OCI-LY1 (cell line): ENCODE data around the gene TSC22D1.

ENCODE experiments used
- H2AFZ ChIP-seq: fragments of 200-600 bp; sonication (generic), shearing (Covaris generic); 2 replicates; pipeline ENCODE4 v1.6.0; 2014; ENCODE audit warnings: antibody characterized with exemption, mild to moderate bottlenecking, low read length
- H3F3A ChIP-seq: fragments of 200-600 bp; sonication (generic), shearing (Covaris generic); 2 replicates; pipeline ENCODE4 v1.6.0; 2014; ENCODE audit warnings: mild to moderate bottlenecking, antibody characterized with exemption, low read length, moderate library complexity; ENCODE audit not compliant: insufficient read depth
- H3K27ac ChIP-seq: fragments of 200-600 bp; sonication (generic); 2 replicates; pipeline ENCODE4 v1.5.1; 2014; ENCODE audit warnings: low read length, mixed run types, mild to moderate bottlenecking, low read depth; ENCODE audit not compliant: poor library complexity, severe bottlenecking
- H3K27me3 ChIP-seq: fragments of 200-600 bp; sonication (generic); 2 replicates; pipeline ENCODE4 v1.6.0; 2014; ENCODE audit warnings: antibody characterized with exemption, mild to moderate bottlenecking, low read length, moderate library complexity; ENCODE audit not compliant: insufficient read depth
- H3K36me3 ChIP-seq: fragments of 200-600 bp; sonication (generic); 2 replicates; pipeline ENCODE4 v1.6.1; 2014; ENCODE audit warnings: mild to moderate bottlenecking, antibody characterized with exemption, low read length, moderate library complexity, mixed read lengths; ENCODE audit not compliant: insufficient read depth
- H3K4me1 ChIP-seq: fragments of 200-600 bp; sonication (generic); 2 replicates; pipeline ENCODE4 v1.5.1; 2014; ENCODE audit warnings: mild to moderate bottlenecking, low read length, moderate library complexity; ENCODE audit not compliant: insufficient read depth, severe bottlenecking
- H3K4me2 ChIP-seq: fragments of 200-600 bp; sonication (generic), shearing (Covaris generic); 2 replicates; pipeline ENCODE4 v1.6.1; 2014; ENCODE audit warnings: low read length
- H3K4me3 ChIP-seq: fragments of 200-600 bp; sonication (generic); 2 replicates; pipeline ENCODE4 v1.5.1; 2014; ENCODE audit warnings: low read length, low read depth, mild to moderate bottlenecking, mixed read lengths; ENCODE audit not compliant: poor library complexity, severe bottlenecking
- H3K79me2 ChIP-seq: fragments of 200-600 bp; shearing (Covaris generic); 2 replicates; pipeline ENCODE4 v1.6.1; 2016; ENCODE audit warnings: mixed run types, low read length, mixed read lengths; ENCODE audit not compliant: insufficient read depth
- H3K9ac ChIP-seq: fragments of 200-600 bp; sonication (generic), shearing (Covaris generic); 2 replicates; pipeline ENCODE4 v1.6.1; 2014; ENCODE audit warnings: mild to moderate bottlenecking, low read length, mixed read lengths
- H3K9me2 ChIP-seq: fragments of 200-600 bp; sonication (generic), shearing (Covaris generic); 2 replicates; pipeline ENCODE4 v1.6.1; 2014; ENCODE audit warnings: low read depth, mild to moderate bottlenecking, low read length, mixed read lengths
- H3K9me3 ChIP-seq: fragments of 200-600 bp; shearing (Covaris generic); 2 replicates; pipeline ENCODE4 v1.6.1; 2014; ENCODE audit warnings: low read length, mixed read lengths
- H4K20me1 ChIP-seq: fragments of 200-600 bp; sonication (generic), shearing (Covaris generic); 2 replicates; pipeline ENCODE4 v1.6.0; 2016; ENCODE audit warnings: mild to moderate bottlenecking, low read length; ENCODE audit not compliant: insufficient read depth
- EZH2 ChIP-seq: fragments of 200-600 bp; sonication (generic), shearing (Covaris generic); IDR thresholded peaks from 2 replicates; pipeline ENCODE4 v1.8.0; 2017; ENCODE audit warnings: borderline replicate concordance, mixed run types, mild to moderate bottlenecking, antibody characterized with exemption, low read length, moderate library complexity, mixed read lengths
- TF ChIP-seq, protein P1 (sequence below): fragments of 200-600 bp; sonication (generic), shearing (Covaris generic); IDR thresholded peaks from 2 replicates; pipeline ENCODE4 v1.5.1; 2017; ENCODE audit warnings: mild to moderate bottlenecking, antibody characterized with exemption, low read length, moderate library complexity, mixed read lengths

The TSC22D1 gene

GRCh38 chr13:44591316-44591715 is 15.2 kb upstream of the TSC22D1 start:
- H3K79me2 ChIP-seq = no peaks in the 10 kb centered on the region
- H3K9ac ChIP-seq = no peak overlapping the region
- H3F3A ChIP-seq = no peaks in the 10 kb centered on the region
- no peaks in the 10 kb centered on the region for H3K9me3 ChIP-seq
- no peaks in the 10 kb centered on the region for H3K36me3 ChIP-seq
- H3K27ac ChIP-seq = no peak overlapping the region
- no peak for TF ChIP-seq EZH2
- TF ChIP-seq, protein P1, sequence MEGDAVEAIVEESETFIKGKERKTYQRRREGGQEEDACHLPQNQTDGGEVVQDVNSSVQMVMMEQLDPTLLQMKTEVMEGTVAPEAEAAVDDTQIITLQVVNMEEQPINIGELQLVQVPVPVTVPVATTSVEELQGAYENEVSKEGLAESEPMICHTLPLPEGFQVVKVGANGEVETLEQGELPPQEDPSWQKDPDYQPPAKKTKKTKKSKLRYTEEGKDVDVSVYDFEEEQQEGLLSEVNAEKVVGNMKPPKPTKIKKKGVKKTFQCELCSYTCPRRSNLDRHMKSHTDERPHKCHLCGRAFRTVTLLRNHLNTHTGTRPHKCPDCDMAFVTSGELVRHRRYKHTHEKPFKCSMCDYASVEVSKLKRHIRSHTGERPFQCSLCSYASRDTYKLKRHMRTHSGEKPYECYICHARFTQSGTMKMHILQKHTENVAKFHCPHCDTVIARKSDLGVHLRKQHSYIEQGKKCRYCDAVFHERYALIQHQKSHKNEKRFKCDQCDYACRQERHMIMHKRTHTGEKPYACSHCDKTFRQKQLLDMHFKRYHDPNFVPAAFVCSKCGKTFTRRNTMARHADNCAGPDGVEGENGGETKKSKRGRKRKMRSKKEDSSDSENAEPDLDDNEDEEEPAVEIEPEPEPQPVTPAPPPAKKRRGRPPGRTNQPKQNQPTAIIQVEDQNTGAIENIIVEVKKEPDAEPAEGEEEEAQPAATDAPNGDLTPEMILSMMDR = no peak
- H4K20me1 ChIP-seq = no peaks in the 10 kb centered on the region
- H3K4me2 ChIP-seq = no peak overlapping the region
- H3K9me2 ChIP-seq = no peaks in the 10 kb centered on the region
- H3K4me3 ChIP-seq = no peak overlapping the region
- no peaks in the 10 kb centered on the region for H3K27me3 ChIP-seq
- no peaks in the 10 kb centered on the region for H3K4me1 ChIP-seq
- H2AFZ ChIP-seq = no peak overlapping the region

- H3K4me2 ChIP-seq = no peak overlapping the region
- no peaks in the 10 kb centered on the region for H3K9me3 ChIP-seq
- no peaks in the 10 kb centered on the region for H3K36me3 ChIP-seq
- H4K20me1 ChIP-seq = no peaks in the 10 kb centered on the region
- H3K4me3 ChIP-seq = no peak overlapping the region
- no peak overlapping the region for H3K27ac ChIP-seq
- H3F3A ChIP-seq = no peaks in the 10 kb centered on the region
- TF ChIP-seq EZH2 = no peak
- TF ChIP-seq, protein P1 = no peak
- H3K27me3 ChIP-seq = no peaks in the 10 kb centered on the region
- H3K9ac ChIP-seq = no peak overlapping the region
- H3K79me2 ChIP-seq = no peaks in the 10 kb centered on the region
- H3K4me1 ChIP-seq = peaks cover 6% of the 10 kb centered on the region
- H2AFZ ChIP-seq = no peak overlapping the region
- H3K9me2 ChIP-seq = no peaks in the 10 kb centered on the region
These were observed 7.0 kb upstream of the TSC22D1 start for GRCh38 chr13:44583137-44583536.

DNA sequence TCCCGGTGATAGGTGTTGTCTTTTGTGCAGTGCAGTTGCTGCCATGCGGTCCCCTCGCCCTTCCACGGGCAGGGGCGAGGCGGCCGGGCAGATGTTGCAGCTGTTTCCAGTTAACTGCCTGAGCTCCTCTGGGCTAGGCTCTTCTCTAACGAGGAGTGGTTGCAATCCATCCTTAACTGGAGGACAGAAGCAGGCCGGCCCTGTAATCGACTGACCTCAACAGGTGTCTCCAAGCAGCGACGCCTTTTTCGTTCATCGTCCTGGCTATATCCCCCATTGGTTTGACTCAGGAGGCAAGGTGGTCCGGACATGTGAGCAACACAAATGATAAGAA is 1.9 kb upstream of the TSC22D1 start:
- Histone ChIP-seq H3K9me3 (no peaks in the 10 kb centered on the region), H3K9ac (peak overlapping the region; percentile 90), H3K36me3 (peaks cover 17% of the 10 kb centered on the region), H3K4me1 (peaks cover 22% of the 10 kb centered on the region), H3K27me3 (no peaks in the 10 kb centered on the region), H3F3A (no peaks in the 10 kb centered on the region), H3K79me2 (no peaks in the 10 kb centered on the region), H4K20me1 (no peaks in the 10 kb centered on the region), H3K4me3 (peak overlapping the region; percentile 87), H3K4me2 (peak overlapping the region; percentile 90), H3K9me2 (no peaks in the 10 kb centered on the region), H3K27ac (peak overlapping the region; percentile 41), H2AFZ (no peak overlapping the region)
- no peak for TF ChIP-seq EZH2
- TF ChIP-seq, protein P1 = no peak
